Cardiac muscle cell (in vitro differentiated cells and primary cell): ENCODE results near the gene MACROH2A1. TPM values are rescaled to one million over a fixed set of nuclear protein-coding genes. Genes with fewer than 3 reads are reported as not detected.

Experiments
- DNase-seq, 2 donors: peaks; one replicate each; pipeline versions ENCODE4 v3.0.0 to v3.0.0-alpha.2; 2010 to 2017; ENCODE audit warnings: low read depth in 1 of 2, low spot score in 1 of 2
- H3K27ac ChIP-seq: fragments of 200-600 bp; sonication (generic); 2 replicates; pipeline ENCODE4 v1.5.1; 2016
- H3K27me3 ChIP-seq: fragments of 200-600 bp; sonication (generic); 2 replicates; pipeline ENCODE4 v1.6.0; 2016; ENCODE audit warnings: control low read depth
- H3K36me3 ChIP-seq: fragments of 200-600 bp; sonication (generic); 2 replicates; pipeline ENCODE4 v1.5.1; 2016; ENCODE audit warnings: control low read depth
- H3K4me1 ChIP-seq: fragments of 200-600 bp; sonication (generic); 2 replicates; pipeline ENCODE4 v1.8.1; 2017; ENCODE audit warnings: low read depth, mild to moderate bottlenecking, mixed run types
- H3K4me3 ChIP-seq: fragments of 200-600 bp; sonication (generic); 2 replicates; pipeline ENCODE4 v1.5.1; 2016; ENCODE audit warnings: mild to moderate bottlenecking
- H3K9me3 ChIP-seq: fragments of 200-600 bp; sonication (generic); 2 replicates; pipeline ENCODE4 v1.5.1; 2017; ENCODE audit warnings: low read depth, mild to moderate bottlenecking, control low read depth
- polyA plus RNA-seq: library from polyadenylated mRNA; unstranded; fragments of >200 nt; fragmentation: Nextera tagmentation; extraction: Ambion mirVana; gene quantifications from 2 replicates; pipeline ENCODE4 v1.2.1, GENCODE V29; 2016
- total RNA-seq: library from RNA; depleted of rRNA; stranded (reverse); fragments of >200 nt; gene quantifications from 2 replicates; pipeline ENCODE4 v1.2.3, GENCODE V29; 2016
- TF ChIP-seq, protein P1 (sequence below): IDR thresholded peaks from 2 replicates; pipeline ENCODE4 v1.5.1; 2012; ENCODE audit warnings: low read depth, mild to moderate bottlenecking, low read length

MACROH2A1 gene
- total and polyA plus RNA-seq, 2 experiments from 2014 or later, result 386 to 644 TPM

DNA sequence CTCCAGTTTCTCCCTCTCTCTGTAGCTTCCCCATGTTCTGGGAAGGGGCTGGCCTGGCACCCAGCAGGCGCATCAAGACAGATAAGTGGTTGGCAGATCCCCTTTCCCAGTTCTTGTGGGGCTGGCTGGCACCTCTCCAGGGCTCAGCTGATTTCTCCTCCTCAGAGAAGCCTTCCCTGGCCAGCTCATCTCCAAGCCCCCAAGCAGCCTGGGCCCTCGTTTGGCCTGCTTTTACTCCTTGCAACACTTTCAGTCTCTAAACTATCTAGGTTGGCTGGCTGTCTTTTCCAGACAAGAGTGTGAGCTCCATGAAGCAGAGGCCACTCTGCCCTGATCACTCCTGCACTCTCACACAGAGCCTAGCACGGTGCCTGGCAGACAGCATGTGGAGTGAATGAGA, 13.5 kb downstream of the MACROH2A1 start:
- peaks cover 59% of the 10 kb centered on the region for H3K4me1 ChIP-seq
- H3K27ac ChIP-seq, result peak overlapping the region; percentile 84
- TF ChIP-seq, protein P1, sequence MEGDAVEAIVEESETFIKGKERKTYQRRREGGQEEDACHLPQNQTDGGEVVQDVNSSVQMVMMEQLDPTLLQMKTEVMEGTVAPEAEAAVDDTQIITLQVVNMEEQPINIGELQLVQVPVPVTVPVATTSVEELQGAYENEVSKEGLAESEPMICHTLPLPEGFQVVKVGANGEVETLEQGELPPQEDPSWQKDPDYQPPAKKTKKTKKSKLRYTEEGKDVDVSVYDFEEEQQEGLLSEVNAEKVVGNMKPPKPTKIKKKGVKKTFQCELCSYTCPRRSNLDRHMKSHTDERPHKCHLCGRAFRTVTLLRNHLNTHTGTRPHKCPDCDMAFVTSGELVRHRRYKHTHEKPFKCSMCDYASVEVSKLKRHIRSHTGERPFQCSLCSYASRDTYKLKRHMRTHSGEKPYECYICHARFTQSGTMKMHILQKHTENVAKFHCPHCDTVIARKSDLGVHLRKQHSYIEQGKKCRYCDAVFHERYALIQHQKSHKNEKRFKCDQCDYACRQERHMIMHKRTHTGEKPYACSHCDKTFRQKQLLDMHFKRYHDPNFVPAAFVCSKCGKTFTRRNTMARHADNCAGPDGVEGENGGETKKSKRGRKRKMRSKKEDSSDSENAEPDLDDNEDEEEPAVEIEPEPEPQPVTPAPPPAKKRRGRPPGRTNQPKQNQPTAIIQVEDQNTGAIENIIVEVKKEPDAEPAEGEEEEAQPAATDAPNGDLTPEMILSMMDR, result no peak
- H3K9me3 ChIP-seq, result no peaks in the 10 kb centered on the region
- H3K36me3 ChIP-seq, result peaks cover 9% of the 10 kb centered on the region
- no peak for DNase-seq
- H3K4me3 ChIP-seq, result no peak overlapping the region
- no peaks in the 10 kb centered on the region for H3K27me3 ChIP-seq

DNA sequence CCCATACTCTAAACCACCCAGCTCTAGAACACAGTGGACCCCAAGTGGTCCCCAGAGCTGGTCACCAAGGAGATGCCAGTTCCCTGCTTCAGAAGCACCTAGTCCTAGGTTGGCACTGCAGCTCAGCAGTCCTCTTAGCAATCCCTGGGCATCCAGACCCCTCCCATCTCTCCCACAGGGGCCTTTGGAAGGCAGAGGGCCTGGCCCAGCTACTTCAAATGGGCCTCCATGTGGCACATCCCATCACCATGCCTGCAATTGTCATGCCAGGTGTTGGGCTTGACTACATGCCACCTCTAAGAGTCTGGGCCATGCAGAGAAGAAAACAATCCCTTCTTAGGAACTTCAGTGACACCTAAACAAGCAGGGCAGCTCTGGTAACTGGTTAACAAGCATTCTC, 14.1 kb downstream of the MACROH2A1 start:
- H3K4me1 ChIP-seq, result peaks cover 59% of the 10 kb centered on the region
- peak overlapping the region; percentile 84 for H3K27ac ChIP-seq
- no peak overlapping the region for H3K4me3 ChIP-seq
- H3K27me3 ChIP-seq, result no peaks in the 10 kb centered on the region
- TF ChIP-seq, protein P1, result no peak
- peaks cover 9% of the 10 kb centered on the region for H3K36me3 ChIP-seq
- no peak for DNase-seq
- no peaks in the 10 kb centered on the region for H3K9me3 ChIP-seq

DNA sequence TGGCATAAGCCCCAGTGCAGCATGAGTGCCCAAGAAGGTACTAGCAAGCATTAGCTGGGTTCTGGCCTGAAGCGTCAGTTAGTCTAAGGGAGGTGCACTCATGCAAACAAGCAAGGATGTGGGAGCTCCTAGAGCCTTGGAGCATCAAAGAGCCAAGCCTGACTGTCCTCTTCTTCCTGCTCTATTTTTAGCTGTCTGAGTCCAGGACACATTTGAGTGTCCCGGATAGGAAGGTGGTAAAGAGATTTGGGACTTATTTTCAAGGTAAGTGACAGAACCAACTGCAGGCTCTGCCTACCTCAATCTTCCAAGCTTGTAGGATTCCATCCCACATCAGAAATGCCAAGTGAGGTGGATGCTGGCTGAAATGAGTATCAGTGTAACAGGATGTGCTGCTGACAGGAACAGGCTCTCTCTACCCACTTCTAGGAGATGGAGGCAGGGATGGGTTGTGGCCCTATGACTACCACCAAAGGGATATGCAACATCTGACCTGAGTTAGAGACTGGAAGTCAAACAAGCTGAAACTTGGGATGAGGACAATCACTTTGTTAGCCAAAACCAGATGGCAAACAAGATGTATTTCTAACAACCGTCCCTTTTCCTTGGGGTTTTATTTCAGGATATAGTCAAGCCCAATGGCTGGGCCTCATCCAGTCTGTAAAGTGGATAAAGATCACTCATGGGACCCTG, 15.1 kb downstream of the MACROH2A1 start:
- no peaks in the 10 kb centered on the region for H3K27me3 ChIP-seq
- peaks cover 9% of the 10 kb centered on the region for H3K36me3 ChIP-seq
- peak overlapping the region; percentile 84 for H3K27ac ChIP-seq

DNA sequence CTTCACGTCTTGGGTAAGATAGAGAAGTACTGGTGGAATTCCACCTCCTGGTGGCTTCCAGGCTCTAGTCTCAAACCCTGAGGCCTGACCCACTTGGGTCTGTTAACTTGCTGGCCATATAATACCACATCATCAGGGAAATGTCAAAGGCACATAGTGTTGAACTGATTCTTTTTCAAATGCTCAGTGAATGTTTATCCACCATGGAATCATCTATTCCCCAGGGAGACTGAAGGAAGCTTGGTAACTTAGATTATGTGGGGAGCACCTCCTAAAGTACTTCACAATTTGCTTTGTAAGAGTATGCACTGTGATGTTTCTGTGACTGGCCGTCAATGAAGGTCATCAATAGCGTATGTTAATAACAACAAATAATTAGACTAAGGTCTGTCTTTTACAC, 16.1 kb downstream of the MACROH2A1 start:
- TF ChIP-seq, protein P1, result no peak
- Histone ChIP-seq H3K27me3 (no peaks in the 10 kb centered on the region), H3K4me3 (no peak overlapping the region), H3K4me1 (peaks cover 68% of the 10 kb centered on the region), H3K36me3 (no peaks in the 10 kb centered on the region), H3K9me3 (no peaks in the 10 kb centered on the region), H3K27ac (peak overlapping the region; percentile 84)
- DNase-seq, result no peak

More for the DNA sequence above, 15.1 kb downstream of the MACROH2A1 start:
- Histone ChIP-seq H3K4me1 (peaks cover 62% of the 10 kb centered on the region), H3K9me3 (no peaks in the 10 kb centered on the region), H3K4me3 (no peak overlapping the region)
- TF ChIP-seq, protein P1, result no peak
- no peak for DNase-seq

DNA sequence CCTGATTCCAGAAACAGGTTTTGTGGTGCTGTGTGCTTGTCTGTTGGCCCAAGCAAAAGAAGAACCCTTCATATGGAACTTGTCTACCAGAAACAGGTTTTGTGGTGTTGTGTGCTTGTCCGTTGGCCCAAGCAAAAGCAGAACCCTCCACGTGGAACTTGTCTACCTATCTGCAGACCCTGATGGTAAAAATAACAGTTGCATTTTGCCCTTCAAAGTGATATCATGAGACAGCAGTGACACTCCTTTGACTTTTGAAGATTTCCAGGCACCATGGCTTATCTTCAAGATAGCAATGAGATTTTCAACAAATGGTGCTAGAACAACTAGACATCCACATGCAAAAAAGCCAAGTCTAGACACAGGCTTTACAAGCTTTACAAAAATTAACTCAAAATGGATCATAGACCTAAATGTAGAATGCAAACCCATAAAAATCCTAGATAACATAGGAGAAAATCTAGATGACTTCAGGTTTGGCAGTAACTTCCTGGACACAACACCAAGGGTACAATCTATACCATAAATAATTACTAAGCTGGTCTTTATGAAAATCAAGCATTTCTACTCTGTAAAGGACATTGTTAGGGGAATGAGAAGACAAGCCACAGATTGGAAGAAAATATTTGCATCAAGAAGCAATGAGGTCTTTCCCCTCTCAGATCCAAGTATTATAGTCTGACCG, 16.8 kb downstream of the MACROH2A1 start:
- peak overlapping the region; percentile 84 for H3K27ac ChIP-seq
- H3K27me3 ChIP-seq, result no peaks in the 10 kb centered on the region
- no peaks in the 10 kb centered on the region for H3K36me3 ChIP-seq

More for the DNA sequence above, 16.8 kb downstream of the MACROH2A1 start:
- TF ChIP-seq, protein P1, result no peak
- DNase-seq, result no peak
- peaks cover 71% of the 10 kb centered on the region for H3K4me1 ChIP-seq
- no peak overlapping the region for H3K4me3 ChIP-seq
- no peaks in the 10 kb centered on the region for H3K9me3 ChIP-seq
